ENCODE measurements around the gene SYPL2. TPM values are rescaled to one million over a fixed set of nuclear protein-coding genes. Genes with fewer than 3 reads are reported as not detected.

Gene SYPL2
- total RNA-seq, 1 experiment from 2014 or later, result 1.3 TPM

GRCh38 chr1:109479311-109479710 is 13.0 kb downstream of the SYPL2 start:
- H3K4me3 ChIP-seq (replicated peaks in 1 of 2; ENCODE audit: low read depth in 1 of 2, low read length in 2 of 2), result no peak overlapping the region
- H2AFZ ChIP-seq (ENCODE audit: low read depth, low read length, poor library complexity, severe bottlenecking), result no peak overlapping the region
- 0 out of 2 replicates have a peak, but pooled peaks cover 2% of the 10 kb centered on the region for H3K79me2 ChIP-seq (ENCODE audit: insufficient read depth, low read length)
- DNase-seq (ENCODE audit: low read depth, low spot score) (no peak), ATAC-seq (no peak)
- TF ChIP-seq EZH2 (IDR thresholded peaks at IDR 0.05) (no peak), SRF (IDR thresholded peaks at IDR 0.05; ENCODE audit: low read depth) (no peak), RAD21 (IDR thresholded peaks at IDR 0.05; ENCODE audit: low read depth) (no peak), EGR1 (IDR thresholded peaks at IDR 0.05; ENCODE audit: low read depth) (no peak), CTCF (IDR thresholded peaks at IDR 0.05 in 2 of 3, conservative IDR thresholded peaks at IDR 0.05 in 1 of 3; ENCODE audit: borderline replicate concordance in 1 of 3, insufficient read depth in 1 of 3, low read depth in 2 of 3, low read length in 2 of 3) (no peak), JUND (IDR thresholded peaks at IDR 0.05) (no peak), SP1 (IDR thresholded peaks at IDR 0.05; ENCODE audit: low read depth) (no peak), POLR2AphosphoS5 (IDR thresholded peaks at IDR 0.05; ENCODE audit: low read depth, low read length) (no peak), CBX3 (IDR thresholded peaks at IDR 0.05; ENCODE audit: low read depth) (no peak), CEBPB (IDR thresholded peaks at IDR 0.05; ENCODE audit: low read depth) (no peak), TCF7L2 (IDR thresholded peaks at IDR 0.05; ENCODE audit: borderline replicate concordance, extremely low read depth, insufficient read depth, insufficient read length) (no peak), EZH2phosphoT487 (IDR thresholded peaks at IDR 0.05; ENCODE audit: borderline replicate concordance) (no peak), ZFX (IDR thresholded peaks at IDR 0.05) (no peak), YY1 (IDR thresholded peaks at IDR 0.05; ENCODE audit: extremely low read depth, insufficient replicate concordance, low read depth, low read length) (no peak), ZBTB33 (IDR thresholded peaks at IDR 0.05; ENCODE audit: extremely low read depth, insufficient replicate concordance, low read length) (no peak)
- no peaks in the 10 kb centered on the region for H3K36me3 ChIP-seq (ENCODE audit: control insufficient read depth in 1 of 2, insufficient read depth in 2 of 2, low read length in 2 of 2)
- peaks cover 3 to 20% of the 10 kb centered on the region in 2 experiments for H3K4me1 ChIP-seq (ENCODE audit: control insufficient read depth in 1 of 2, insufficient read depth in 2 of 2, low read length in 2 of 2)
- ChIA-PET RAD21 (ENCODE audit: low non-redundant PET in 1 of 2, low total read pairs in 2 of 2, uncharacterized antibody in 2 of 2, unreplicated experiment in 2 of 2) (no interaction called here), CTCF (interaction anchor here (1.2 kb wide), 1 partner anchor 11 kb away, joined by 4 read pairs; no protein-coding TSS in a partner anchor), POLR2A (no interaction called here)
- no TSS peak for BruUV-seq (replicated peaks)
- H3K9ac ChIP-seq (ENCODE audit: low read length), result no peak overlapping the region
- H3K9me3 ChIP-seq (ENCODE audit: control insufficient read depth in 1 of 2, insufficient read depth in 1 of 2, low read depth in 1 of 2, low read length in 2 of 2), result no peaks in the 10 kb centered on the region
- H3K27me3 ChIP-seq (ENCODE audit: insufficient read depth, low read length), result peaks cover 6% of the 10 kb centered on the region; the same call in 1 of the 2 replicates
- H3K27ac ChIP-seq (ENCODE audit: low read depth, low read length), result no peak overlapping the region
- H3K4me2 ChIP-seq (ENCODE audit: low read length), result no peak overlapping the region
- H3K9me2 ChIP-seq (ENCODE audit: insufficient read depth), result no peaks in the 10 kb centered on the region
- no peaks in the 10 kb centered on the region for H4K20me1 ChIP-seq (ENCODE audit: insufficient read depth)
- intact Hi-C loops (cut with micrococcal nuclease), result no loop called here
